GM06990 (cell line): Measurements from ENCODE around the gene KRT37.

Experiments
- DNase-seq: peaks from one replicate; pipeline ENCODE4 v3.0.0-alpha.2; 2011; ENCODE audit not compliant: insufficient read length; ENCODE audit errors: extremely low read depth
- H3K27me3 ChIP-seq: replicated peaks from 2 replicates; pipeline ENCODE4 v1.6.0; 2011; ENCODE audit warnings: low read length; ENCODE audit not compliant: control insufficient read depth, insufficient read depth
- H3K36me3 ChIP-seq: 2 replicates; pipeline ENCODE4 v1.5.1; 2011; ENCODE audit warnings: low read length; ENCODE audit not compliant: control insufficient read depth, insufficient read depth
- H3K4me3 ChIP-seq: replicated peaks from 2 replicates; pipeline ENCODE4 v1.5.1; 2011; ENCODE audit warnings: low read depth, mild to moderate bottlenecking, control low read depth, low read length
- TF ChIP-seq, protein P1 (sequence below): IDR thresholded peaks from 2 replicates; pipeline ENCODE4 v1.5.1; 2011; ENCODE audit warnings: low read length, control low read depth, mild to moderate bottlenecking, inconsistent platforms; ENCODE audit not compliant: insufficient read depth, poor library complexity, severe bottlenecking

The KRT37 gene

DNA sequence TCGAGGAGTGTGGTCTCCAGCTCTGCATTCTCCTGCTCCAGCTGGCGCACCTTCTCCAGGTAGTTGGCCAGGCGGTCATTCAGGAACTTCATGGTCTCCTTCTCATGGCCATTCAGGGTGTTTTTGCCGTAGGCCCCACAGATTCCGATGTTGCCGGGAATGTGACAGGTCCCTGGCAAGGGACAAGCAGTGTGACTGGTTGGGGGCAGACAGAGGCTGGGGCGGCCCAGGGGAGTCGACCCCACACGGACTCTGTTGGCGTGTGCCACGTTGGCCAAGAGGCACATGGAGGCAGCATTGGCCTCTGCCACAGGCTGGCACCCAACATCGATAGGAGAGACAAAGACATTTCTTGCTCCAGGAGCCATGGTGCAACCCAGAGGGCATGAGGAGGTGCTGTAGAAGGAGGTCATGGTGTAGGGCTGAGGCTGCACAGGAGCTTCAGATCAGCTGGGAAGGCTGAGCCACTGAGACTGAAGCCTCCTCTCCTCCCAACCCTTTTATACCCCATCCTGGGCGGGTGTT lies at the start of gene KRT37:
TSS of gene KRT37 (minus strand) at position 475 of the 525 bp plus-strand sequence. CDS start at position 413, 62 bp downstream.
- Histone ChIP-seq H3K27me3 (no peaks in the 10 kb centered on the region), H3K36me3 (no peaks in the 10 kb centered on the region), H3K4me3 (no peak within 1 kb of the TSS)
- TF ChIP-seq, protein P1, sequence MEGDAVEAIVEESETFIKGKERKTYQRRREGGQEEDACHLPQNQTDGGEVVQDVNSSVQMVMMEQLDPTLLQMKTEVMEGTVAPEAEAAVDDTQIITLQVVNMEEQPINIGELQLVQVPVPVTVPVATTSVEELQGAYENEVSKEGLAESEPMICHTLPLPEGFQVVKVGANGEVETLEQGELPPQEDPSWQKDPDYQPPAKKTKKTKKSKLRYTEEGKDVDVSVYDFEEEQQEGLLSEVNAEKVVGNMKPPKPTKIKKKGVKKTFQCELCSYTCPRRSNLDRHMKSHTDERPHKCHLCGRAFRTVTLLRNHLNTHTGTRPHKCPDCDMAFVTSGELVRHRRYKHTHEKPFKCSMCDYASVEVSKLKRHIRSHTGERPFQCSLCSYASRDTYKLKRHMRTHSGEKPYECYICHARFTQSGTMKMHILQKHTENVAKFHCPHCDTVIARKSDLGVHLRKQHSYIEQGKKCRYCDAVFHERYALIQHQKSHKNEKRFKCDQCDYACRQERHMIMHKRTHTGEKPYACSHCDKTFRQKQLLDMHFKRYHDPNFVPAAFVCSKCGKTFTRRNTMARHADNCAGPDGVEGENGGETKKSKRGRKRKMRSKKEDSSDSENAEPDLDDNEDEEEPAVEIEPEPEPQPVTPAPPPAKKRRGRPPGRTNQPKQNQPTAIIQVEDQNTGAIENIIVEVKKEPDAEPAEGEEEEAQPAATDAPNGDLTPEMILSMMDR: no peak
- DNase-seq: no peak

DNA sequence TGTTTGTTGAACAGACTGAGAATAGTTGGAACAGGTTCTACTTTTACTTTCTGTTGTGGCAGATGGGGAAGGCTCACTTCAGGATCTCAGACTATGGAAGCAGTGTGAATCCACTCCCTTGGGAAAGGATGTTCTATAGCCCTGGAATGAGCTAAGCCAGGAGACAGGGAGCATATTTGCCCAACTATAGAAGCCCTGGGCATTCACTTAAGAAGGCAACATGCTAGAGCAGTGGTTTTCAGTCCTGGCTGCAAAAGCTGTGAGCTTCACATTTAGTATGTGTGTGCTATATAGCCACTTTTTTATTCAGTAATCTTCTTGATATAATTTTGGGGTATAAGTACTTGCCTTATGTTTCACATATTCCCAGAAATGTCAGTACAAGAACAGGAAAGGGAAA lies 44.0 kb upstream of the KRT37 start:
- H3K36me3 ChIP-seq: no peaks in the 10 kb centered on the region
- no peaks in the 10 kb centered on the region; the same call in none of the 2 replicates for H3K27me3 ChIP-seq
- no peak for DNase-seq
- H3K4me3 ChIP-seq: no peak overlapping the region
- TF ChIP-seq, protein P1: no peak

DNA sequence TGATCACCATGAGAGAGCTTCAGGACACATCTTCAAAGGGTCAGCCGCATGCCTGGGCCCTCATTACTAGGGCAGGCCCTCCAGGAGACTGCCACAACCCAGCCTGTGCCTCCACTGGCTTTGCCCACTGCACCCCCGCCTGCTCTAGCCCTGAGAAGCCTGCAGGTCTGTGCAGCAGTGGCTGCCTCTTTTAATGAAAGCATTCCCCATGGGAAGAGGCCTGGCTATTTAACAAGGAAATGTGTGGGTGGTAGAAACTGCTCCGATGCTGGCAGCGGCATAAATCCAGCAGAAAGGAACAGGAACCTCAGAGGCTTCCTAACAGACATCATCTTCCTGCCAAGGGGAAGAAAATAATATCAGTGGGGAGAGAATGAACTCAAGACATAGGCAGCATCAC lies 43.2 kb upstream of the KRT37 start:
- H3K4me3 ChIP-seq: no peak overlapping the region
- H3K36me3 ChIP-seq: no peaks in the 10 kb centered on the region
- H3K27me3 ChIP-seq: no peaks in the 10 kb centered on the region; the same call in 1 of the 2 replicates
- DNase-seq: no peak
- TF ChIP-seq, protein P1: no peak

- Histone ChIP-seq H3K27me3 (no peaks in the 10 kb centered on the region; the same call in 1 of the 2 replicates), H3K4me3 (no peak within 1 kb of the TSS), H3K36me3 (no peaks in the 10 kb centered on the region)
- DNase-seq: no peak
- TF ChIP-seq, protein P1: no peak
These were observed 42.6 kb upstream of the KRT37 start, which contains the start of gene KRT32 for GRCh38 chr17:41466988-41467387. Gene KRT32, minus strand, starts transcription at chr17:41467386. Its CDS starts 61 bp downstream, at chr17:41467325.

DNA sequence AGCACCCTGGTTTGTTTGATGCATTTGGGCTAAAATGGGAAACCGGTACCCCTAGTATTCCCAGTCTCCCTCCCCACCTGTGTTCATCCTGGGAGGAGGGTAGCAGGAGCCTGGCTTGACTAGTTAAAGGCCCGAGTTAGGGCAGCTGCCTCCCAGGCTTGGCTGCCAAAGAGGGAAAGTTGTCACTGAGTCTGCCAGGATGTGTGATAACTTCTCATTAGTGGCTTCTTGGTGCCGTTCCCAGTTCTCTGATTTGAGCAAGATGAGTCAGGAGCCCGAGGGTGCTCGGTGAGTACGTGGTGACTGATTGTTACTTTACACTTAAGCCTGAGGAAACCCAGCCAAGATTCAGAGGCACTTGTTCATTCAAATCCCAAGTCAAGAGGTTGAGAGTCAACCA lies 40.3 kb upstream of the KRT37 start:
- no peak for DNase-seq
- TF ChIP-seq, protein P1: no peak
- no peak overlapping the region for H3K4me3 ChIP-seq
- no peaks in the 10 kb centered on the region; the same call in 1 of the 2 replicates for H3K27me3 ChIP-seq
- no peaks in the 10 kb centered on the region for H3K36me3 ChIP-seq

DNA sequence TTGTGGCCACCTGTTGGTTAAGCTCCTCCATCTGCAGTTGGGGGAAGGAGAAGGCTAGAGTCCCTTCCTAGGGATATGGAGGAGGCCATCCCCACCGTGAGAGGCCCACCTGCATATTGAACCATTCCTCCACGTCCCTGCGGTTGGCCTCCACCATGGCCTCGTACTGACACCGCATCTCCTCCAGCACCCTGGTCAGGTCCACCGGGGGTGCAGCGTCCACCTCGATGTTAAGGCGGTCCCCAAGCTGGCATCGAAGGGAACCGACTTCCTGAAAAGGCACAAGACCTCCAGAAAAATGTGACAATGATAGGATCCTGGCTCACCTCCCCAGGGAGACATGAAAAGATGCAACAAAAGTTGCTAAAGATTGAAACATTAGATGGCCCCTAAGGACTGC lies 39.8 kb upstream of the KRT37 start:
- TF ChIP-seq, protein P1: no peak
- DNase-seq: no peak
- H3K36me3 ChIP-seq: no peaks in the 10 kb centered on the region
- H3K27me3 ChIP-seq: no peaks in the 10 kb centered on the region; the same call in 1 of the 2 replicates
- H3K4me3 ChIP-seq: no peak overlapping the region
